Activated CD4-positive, alpha-beta T cell treated with anti-CD3 and anti-CD28 coated beads for 48 hours (primary cell): ENCODE results near the gene MLYCD.

Source experiments
- DNase-seq: peaks from one replicate; pipeline ENCODE4 v3.0.0-alpha.2; 2020

Gene MLYCD

GRCh38 chr16:83958137-83958845, 59.4 kb downstream of the MLYCD start:
- DNase-seq: no peak

DNA sequence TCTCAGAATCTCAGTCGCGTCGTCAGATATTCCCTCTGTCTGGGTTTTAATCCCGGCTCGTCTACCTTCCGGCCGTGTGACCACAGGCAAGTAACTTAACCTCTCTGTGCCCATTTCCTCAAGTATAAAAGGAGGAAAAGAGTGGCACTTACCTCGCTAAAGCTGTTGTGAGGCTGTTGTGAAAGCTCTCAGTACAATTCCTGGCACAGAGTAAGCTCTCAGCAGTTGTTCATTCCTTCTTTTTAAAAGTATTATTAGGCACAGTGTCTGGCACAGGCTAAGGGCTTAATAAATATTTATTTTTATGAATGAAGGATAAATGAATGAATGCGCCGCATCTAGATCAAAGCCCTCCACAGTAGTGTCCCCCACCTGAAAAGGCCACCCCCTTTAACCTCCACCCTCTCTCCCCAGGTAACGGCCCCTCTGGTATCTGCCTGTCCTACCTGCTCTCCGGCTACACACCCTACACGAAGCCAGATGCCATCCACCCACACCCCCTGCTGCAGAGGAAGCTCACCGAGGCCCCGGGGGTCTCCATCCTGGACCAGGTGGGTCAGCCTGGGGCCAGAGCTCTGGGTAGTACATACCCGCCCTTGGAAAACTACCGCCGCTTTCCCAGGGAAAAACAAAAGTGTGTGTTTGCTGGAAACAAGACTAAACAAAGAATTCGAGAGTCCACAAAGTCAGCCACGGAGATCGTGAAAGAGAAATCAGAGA, 60.1 kb downstream of the MLYCD start:
- DNase-seq: no peak

- DNase-seq: no peak
Observed at GRCh38 chr16:83959656-83960434, 60.9 kb downstream of the MLYCD start.

DNA sequence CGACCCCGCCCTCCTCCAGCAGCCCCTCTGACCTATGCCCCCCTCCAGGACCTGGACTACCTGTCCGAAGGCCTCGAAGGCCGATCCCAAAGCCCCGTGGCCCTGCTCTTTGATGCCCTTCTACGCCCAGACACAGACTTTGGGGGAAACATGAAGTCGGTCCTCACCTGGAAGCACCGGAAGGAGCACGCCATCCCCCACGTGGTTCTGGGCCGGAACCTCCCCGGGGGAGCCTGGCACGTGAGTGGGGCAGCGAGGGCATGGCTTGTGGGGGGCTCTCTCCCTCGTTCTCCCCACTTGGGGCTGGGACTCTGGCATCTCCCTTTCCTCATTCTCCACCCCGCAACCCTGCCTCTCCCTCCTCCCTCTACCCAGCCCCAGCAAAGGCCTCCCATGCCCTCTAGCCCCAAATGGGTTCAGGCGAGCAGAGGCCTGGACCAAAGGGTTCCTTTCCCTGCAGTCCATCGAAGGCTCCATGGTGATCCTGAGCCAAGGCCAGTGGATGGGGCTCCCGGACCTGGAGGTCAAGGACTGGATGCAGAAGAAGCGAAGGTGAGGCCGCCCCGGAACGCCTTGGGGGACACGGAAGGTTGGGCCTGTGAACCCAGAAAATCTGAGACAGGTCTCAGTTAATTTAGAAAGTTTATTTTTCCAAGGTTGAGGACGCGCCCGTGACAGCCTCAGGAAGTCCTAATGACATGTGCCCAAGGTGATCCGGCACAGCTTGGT, 61.8 kb downstream of the MLYCD start:
- no peak for DNase-seq

GRCh38 chr16:83961591-83961990, 62.7 kb downstream of the MLYCD start:
- DNase-seq: no peak

- DNase-seq: no peak
Observed at GRCh38 chr16:83963277-83964119, 64.6 kb downstream of the MLYCD start.

- DNase-seq: no peak
Observed at GRCh38 chr16:83964684-83965443, 65.9 kb downstream of the MLYCD start.

DNA sequence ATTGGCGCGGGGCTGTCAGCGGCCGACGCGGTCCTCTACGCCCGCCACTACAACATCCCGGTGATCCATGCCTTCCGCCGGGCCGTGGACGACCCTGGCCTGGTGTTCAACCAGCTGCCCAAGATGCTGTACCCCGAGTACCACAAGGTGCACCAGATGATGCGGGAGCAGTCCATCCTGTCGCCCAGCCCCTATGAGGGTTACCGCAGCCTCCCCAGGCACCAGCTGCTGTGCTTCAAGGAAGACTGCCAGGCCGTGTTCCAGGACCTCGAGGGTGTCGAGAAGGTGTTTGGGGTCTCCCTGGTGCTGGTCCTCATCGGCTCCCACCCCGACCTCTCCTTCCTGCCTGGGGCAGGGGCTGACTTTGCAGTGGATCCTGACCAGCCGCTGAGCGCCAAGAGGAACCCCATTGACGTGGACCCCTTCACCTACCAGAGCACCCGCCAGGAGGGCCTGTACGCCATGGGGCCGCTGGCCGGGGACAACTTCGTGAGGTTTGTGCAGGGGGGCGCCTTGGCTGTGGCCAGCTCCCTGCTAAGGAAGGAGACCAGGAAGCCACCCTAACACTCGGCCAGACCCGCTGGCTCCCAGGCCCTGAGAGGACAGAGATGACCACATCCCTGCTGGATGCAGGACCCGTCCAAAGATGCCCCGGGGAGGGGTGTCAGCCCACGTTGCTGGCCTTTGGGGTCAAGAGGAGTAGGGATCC, 66.7 kb downstream of the MLYCD start:
- DNase-seq: no peak

DNA sequence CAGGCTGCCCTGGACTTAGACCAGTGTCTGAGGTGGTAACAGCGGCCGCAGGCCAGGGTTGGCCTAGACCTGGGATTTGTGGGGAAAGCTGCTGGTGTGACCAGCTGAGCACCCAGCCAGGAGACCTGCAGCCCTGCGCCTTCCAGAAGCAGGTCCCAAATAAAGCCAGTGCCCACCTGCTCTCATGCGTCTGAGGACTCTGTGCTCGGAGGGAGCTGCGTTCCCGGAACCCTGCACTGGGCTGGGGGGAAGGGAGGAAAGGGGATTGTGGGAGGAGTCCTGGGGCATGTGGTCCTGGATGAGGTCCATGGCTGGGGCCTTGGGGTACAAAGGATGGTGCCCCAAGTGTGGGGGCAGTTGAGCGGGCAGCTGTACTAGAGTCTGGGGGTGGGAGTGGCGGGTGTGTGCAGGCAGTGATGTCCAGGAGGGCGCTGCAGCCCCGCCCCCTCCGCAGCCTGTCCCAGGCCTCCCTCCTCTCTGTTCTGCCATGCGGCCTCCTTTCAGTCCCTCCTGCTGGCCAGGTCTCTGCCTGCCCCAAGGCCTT, 67.3 kb downstream of the MLYCD start:
- no peak for DNase-seq

GRCh38 chr16:83967091-83967490, 68.2 kb downstream of the MLYCD start:
- no peak for DNase-seq

- peak; percentile 48 for DNase-seq
Observed at GRCh38 chr16:83967838-83968305, 69.0 kb downstream of the MLYCD start, which contains the start of gene NECAB2. NECAB2 (plus strand) TSS chr16:83968244; CDS start chr16:83968649, 405 bp downstream.

DNA sequence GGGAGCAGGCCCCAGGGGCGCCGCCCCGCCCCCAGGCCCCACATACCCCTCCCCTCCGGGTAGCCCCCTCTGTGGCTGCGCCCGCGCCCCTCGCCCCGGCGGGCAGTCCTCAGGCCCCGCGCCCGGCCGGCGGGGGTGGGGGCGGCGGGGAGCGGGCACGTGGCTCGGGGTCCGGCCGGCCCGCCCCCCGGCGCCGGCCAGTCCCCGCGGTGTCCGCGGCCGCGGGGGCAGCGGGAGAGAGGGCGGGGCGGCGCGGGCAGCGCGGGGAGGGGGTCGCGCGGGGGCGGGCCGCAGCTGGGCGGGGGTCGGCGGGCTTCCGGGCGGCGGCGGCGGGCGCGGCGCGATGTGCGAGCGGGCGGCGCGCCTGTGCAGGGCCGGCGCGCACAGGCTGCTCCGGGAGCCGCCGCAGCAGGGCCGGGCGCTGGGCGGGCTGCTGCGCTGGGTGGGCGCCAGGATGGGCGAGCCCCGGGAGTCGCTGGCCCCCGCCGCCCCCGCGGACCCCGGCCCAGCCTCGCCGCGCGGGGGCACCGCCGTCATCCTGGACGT, 69.5 kb downstream of the MLYCD start:
- DNase-seq: no peak

- DNase-seq: no peak
Observed at GRCh38 chr16:83968891-83969649, 70.2 kb downstream of the MLYCD start.

GRCh38 chr16:83969771-83970429, 71.0 kb downstream of the MLYCD start:
- DNase-seq: no peak

- DNase-seq: no peak
Observed at GRCh38 chr16:83970430-83970815, 71.5 kb downstream of the MLYCD start.

GRCh38 chr16:83971165-83972130, 72.5 kb downstream of the MLYCD start:
- no peak for DNase-seq
